ENCODE results near the gene MED19.
A peak's percentile ranks its signal among the peaks of the same experiment; 100 is the strongest.
"Not testable (repeated sequence)": the region's sequence is repeated elsewhere in the genome, so short reads cannot be mapped to it uniquely, and the experiment has no call there.

MED19 gene

GRCh38 chr11:57704932-57705331, 7.1 kb downstream of the MED19 start:
- no peaks in the 10 kb centered on the region for H3K9me3 ChIP-seq (ENCODE audit: control insufficient read depth in 2 of 2, low read length in 2 of 2)
- H3K4me3 ChIP-seq (ENCODE audit: low read length in 2 of 2) = no peak overlapping the region
- H3K36me3 ChIP-seq (ENCODE audit: control insufficient read depth in 2 of 2, insufficient read depth in 2 of 2, low read length in 2 of 2) = peaks cover 22 to 30% of the 10 kb centered on the region in 2 donors
- H3K4me1 ChIP-seq (ENCODE audit: control insufficient read depth, insufficient read depth, low read length) = no peaks in the 10 kb centered on the region
- no peak overlapping the region for H3K27ac ChIP-seq (ENCODE audit: low read length)
- no peak overlapping the region for H3K9ac ChIP-seq (ENCODE audit: low read length in 2 of 2)
- no peaks in the 10 kb centered on the region for H3K27me3 ChIP-seq (ENCODE audit: control insufficient read depth in 1 of 2, insufficient read depth in 2 of 2, low read length in 2 of 2)

GRCh38 chr11:57703341-57703740, 8.7 kb downstream of the MED19 start:
- Histone ChIP-seq H3K4me1 (ENCODE audit: control insufficient read depth, insufficient read depth, low read length) (no peaks in the 10 kb centered on the region), H3K9ac (ENCODE audit: low read length in 2 of 2) (no peak overlapping the region), H3K27me3 (ENCODE audit: control insufficient read depth in 1 of 2, insufficient read depth in 2 of 2, low read length in 2 of 2) (no peaks in the 10 kb centered on the region), H3K27ac (ENCODE audit: low read length) (no peak overlapping the region), H3K9me3 (ENCODE audit: control insufficient read depth in 2 of 2, low read length in 2 of 2) (no peaks in the 10 kb centered on the region), H3K4me3 (ENCODE audit: low read length in 2 of 2) (no peak overlapping the region), H3K36me3 (ENCODE audit: control insufficient read depth in 2 of 2, insufficient read depth in 2 of 2, low read length in 2 of 2) (peaks cover 33 to 44% of the 10 kb centered on the region in 2 donors)

- H3K4me1 ChIP-seq (ENCODE audit: control insufficient read depth, insufficient read depth, low read length) = no peaks in the 10 kb centered on the region
- H3K27ac ChIP-seq (ENCODE audit: low read length) = no peak overlapping the region
- H3K4me3 ChIP-seq (ENCODE audit: low read length in 2 of 2) = no peak overlapping the region
- H3K36me3 ChIP-seq (ENCODE audit: control insufficient read depth in 2 of 2, insufficient read depth in 2 of 2, low read length in 2 of 2) = peaks cover 51 to 57% of the 10 kb centered on the region in 2 donors
- H3K27me3 ChIP-seq (ENCODE audit: control insufficient read depth in 1 of 2, insufficient read depth in 2 of 2, low read length in 2 of 2) = no peaks in the 10 kb centered on the region
- peak overlapping the region in 1 of 2 donors; percentile 29 for H3K9ac ChIP-seq (ENCODE audit: low read length in 2 of 2)
- no peaks in the 10 kb centered on the region for H3K9me3 ChIP-seq (ENCODE audit: control insufficient read depth in 2 of 2, low read length in 2 of 2)
Observed at GRCh38 chr11:57700425-57700824, 11.6 kb downstream of the MED19 start.

GRCh38 chr11:57699813-57700212, 12.2 kb downstream of the MED19 start:
- Histone ChIP-seq H3K27me3 (ENCODE audit: control insufficient read depth in 1 of 2, insufficient read depth in 2 of 2, low read length in 2 of 2) (no peaks in the 10 kb centered on the region), H3K4me1 (ENCODE audit: control insufficient read depth, insufficient read depth, low read length) (no peaks in the 10 kb centered on the region), H3K9ac (ENCODE audit: low read length in 2 of 2) (no peak overlapping the region), H3K4me3 (ENCODE audit: low read length in 2 of 2) (no peak overlapping the region), H3K36me3 (ENCODE audit: control insufficient read depth in 2 of 2, insufficient read depth in 2 of 2, low read length in 2 of 2) (peaks cover 51 to 54% of the 10 kb centered on the region in 2 donors), H3K27ac (ENCODE audit: low read length) (no peak overlapping the region), H3K9me3 (ENCODE audit: control insufficient read depth in 2 of 2, low read length in 2 of 2) (no peaks in the 10 kb centered on the region)

GRCh38 chr11:57698843-57699365, 13.1 kb downstream of the MED19 start:
- Histone ChIP-seq H3K27me3 (ENCODE audit: control insufficient read depth in 1 of 2, insufficient read depth in 2 of 2, low read length in 2 of 2) (no peaks in the 10 kb centered on the region), H3K36me3 (ENCODE audit: control insufficient read depth in 2 of 2, insufficient read depth in 2 of 2, low read length in 2 of 2) (peaks cover 50 to 52% of the 10 kb centered on the region in 2 donors), H3K4me1 (ENCODE audit: control insufficient read depth, insufficient read depth, low read length) (no peaks in the 10 kb centered on the region), H3K27ac (ENCODE audit: low read length) (no peak overlapping the region), H3K9ac (ENCODE audit: low read length in 2 of 2) (no peak overlapping the region), H3K4me3 (ENCODE audit: low read length in 2 of 2) (no peak overlapping the region), H3K9me3 (ENCODE audit: control insufficient read depth in 2 of 2, low read length in 2 of 2) (no peaks in the 10 kb centered on the region)

- H3K9ac ChIP-seq (ENCODE audit: low read length in 2 of 2); H3K27me3 ChIP-seq (ENCODE audit: control insufficient read depth in 1 of 2, insufficient read depth in 2 of 2, low read length in 2 of 2); H3K9me3 ChIP-seq (ENCODE audit: control insufficient read depth in 2 of 2, low read length in 2 of 2); H3K4me3 ChIP-seq (ENCODE audit: low read length in 2 of 2); H3K4me1 ChIP-seq (ENCODE audit: control insufficient read depth, insufficient read depth, low read length); H3K27ac ChIP-seq (ENCODE audit: low read length): not testable (repeated sequence)
- H3K36me3 ChIP-seq (ENCODE audit: control insufficient read depth in 2 of 2, insufficient read depth in 2 of 2, low read length in 2 of 2) = peaks cover 44 to 52% of the 10 kb centered on the region in 2 donors
Observed at GRCh38 chr11:57690474-57690873, 21.5 kb downstream of the MED19 start.

GRCh38 chr11:57681168-57681567, 30.8 kb downstream of the MED19 start:
- no peak overlapping the region for H3K27ac ChIP-seq (ENCODE audit: low read length)
- peaks cover 20 to 24% of the 10 kb centered on the region in 2 donors for H3K36me3 ChIP-seq (ENCODE audit: control insufficient read depth in 2 of 2, insufficient read depth in 2 of 2, low read length in 2 of 2)

GRCh38 chr11:57680552-57680874, 31.5 kb downstream of the MED19 start:
- Histone ChIP-seq H3K4me3 (ENCODE audit: low read length in 2 of 2) (no peak overlapping the region), H3K9ac (ENCODE audit: low read length in 2 of 2) (no peak overlapping the region), H3K9me3 (ENCODE audit: control insufficient read depth in 2 of 2, low read length in 2 of 2) (no peaks in the 10 kb centered on the region), H3K27ac (ENCODE audit: low read length) (no peak overlapping the region), H3K27me3 (ENCODE audit: control insufficient read depth in 1 of 2, insufficient read depth in 2 of 2, low read length in 2 of 2) (no peaks in the 10 kb centered on the region), H3K36me3 (ENCODE audit: control insufficient read depth in 2 of 2, insufficient read depth in 2 of 2, low read length in 2 of 2) (peaks cover 20% of the 10 kb centered on the region in 2 donors), H3K4me1 (ENCODE audit: control insufficient read depth, insufficient read depth, low read length) (no peaks in the 10 kb centered on the region)

More at GRCh38 chr11:57681168-57681567, 30.8 kb downstream of the MED19 start:
- no peaks in the 10 kb centered on the region for H3K9me3 ChIP-seq (ENCODE audit: control insufficient read depth in 2 of 2, low read length in 2 of 2)
- peak overlapping the region in 1 of 2 donors; percentile 52 for H3K9ac ChIP-seq (ENCODE audit: low read length in 2 of 2)
- no peak overlapping the region for H3K4me3 ChIP-seq (ENCODE audit: low read length in 2 of 2)
- H3K27me3 ChIP-seq (ENCODE audit: control insufficient read depth in 1 of 2, insufficient read depth in 2 of 2, low read length in 2 of 2) = no peaks in the 10 kb centered on the region
- H3K4me1 ChIP-seq (ENCODE audit: control insufficient read depth, insufficient read depth, low read length) = no peaks in the 10 kb centered on the region

- Histone ChIP-seq H3K36me3 (ENCODE audit: control insufficient read depth in 2 of 2, insufficient read depth in 2 of 2, low read length in 2 of 2) (peaks cover 21% of the 10 kb centered on the region in 2 donors), H3K4me1 (ENCODE audit: control insufficient read depth, insufficient read depth, low read length) (no peaks in the 10 kb centered on the region), H3K4me3 (ENCODE audit: low read length in 2 of 2) (no peak overlapping the region), H3K27ac (ENCODE audit: low read length) (no peak overlapping the region), H3K9ac (ENCODE audit: low read length in 2 of 2) (no peak overlapping the region), H3K27me3 (ENCODE audit: control insufficient read depth in 1 of 2, insufficient read depth in 2 of 2, low read length in 2 of 2) (no peaks in the 10 kb centered on the region), H3K9me3 (ENCODE audit: control insufficient read depth in 2 of 2, low read length in 2 of 2) (no peaks in the 10 kb centered on the region)
Observed at GRCh38 chr11:57679396-57679795, 32.6 kb downstream of the MED19 start.

- H3K36me3 ChIP-seq (ENCODE audit: control insufficient read depth in 2 of 2, insufficient read depth in 2 of 2, low read length in 2 of 2) = peaks cover 19 to 24% of the 10 kb centered on the region in 2 donors
- no peaks in the 10 kb centered on the region for H3K27me3 ChIP-seq (ENCODE audit: control insufficient read depth in 1 of 2, insufficient read depth in 2 of 2, low read length in 2 of 2)
- peak overlapping the region in 1 of 2 donors; percentile 4 for H3K9ac ChIP-seq (ENCODE audit: low read length in 2 of 2)
- no peak overlapping the region for H3K27ac ChIP-seq (ENCODE audit: low read length)
- H3K4me1 ChIP-seq (ENCODE audit: control insufficient read depth, insufficient read depth, low read length) = no peaks in the 10 kb centered on the region
- H3K4me3 ChIP-seq (ENCODE audit: low read length in 2 of 2) = no peak overlapping the region
- no peaks in the 10 kb centered on the region for H3K9me3 ChIP-seq (ENCODE audit: control insufficient read depth in 2 of 2, low read length in 2 of 2)
Observed at GRCh38 chr11:57675176-57675941, 36.7 kb downstream of the MED19 start.

- Histone ChIP-seq H3K9me3 (ENCODE audit: control insufficient read depth in 2 of 2, low read length in 2 of 2) (no peaks in the 10 kb centered on the region), H3K27me3 (ENCODE audit: control insufficient read depth in 1 of 2, insufficient read depth in 2 of 2, low read length in 2 of 2) (no peaks in the 10 kb centered on the region), H3K9ac (ENCODE audit: low read length in 2 of 2) (no peak overlapping the region), H3K36me3 (ENCODE audit: control insufficient read depth in 2 of 2, insufficient read depth in 2 of 2, low read length in 2 of 2) (peaks cover 16 to 24% of the 10 kb centered on the region in 2 donors), H3K4me3 (ENCODE audit: low read length in 2 of 2) (no peak overlapping the region), H3K4me1 (ENCODE audit: control insufficient read depth, insufficient read depth, low read length) (peaks cover 6% of the 10 kb centered on the region), H3K27ac (ENCODE audit: low read length) (no peak overlapping the region)
Observed at GRCh38 chr11:57674251-57674650, 37.8 kb downstream of the MED19 start.

All from stomach smooth muscle (tissue), 2 donors.